Measurements from ENCODE around the gene PPP5C.

GRCh38 chr19:46378268-46378667, 31.4 kb downstream of the PPP5C start:
- no peak for TF ChIP-seq CTCF (IDR thresholded peaks at IDR 0.05)
- no peak for TF ChIP-seq POLR2A (IDR thresholded peaks at IDR 0.05)

Data from heart left ventricle (tissue), 13 donors.